Islet of Langerhans (tissue), 1 donor: ENCODE data around the gene UPK1A.
"Not testable (repeated sequence)": the region's sequence is repeated elsewhere in the genome, so short reads cannot be mapped to it uniquely, and the experiment has no call there.

Experiments
- FAIRE-seq: peaks from one replicate; lab custom pipeline; 2011; peaks lifted over from hg19 to GRCh38; lab: Jason Lieb, UNC

The UPK1A gene

DNA sequence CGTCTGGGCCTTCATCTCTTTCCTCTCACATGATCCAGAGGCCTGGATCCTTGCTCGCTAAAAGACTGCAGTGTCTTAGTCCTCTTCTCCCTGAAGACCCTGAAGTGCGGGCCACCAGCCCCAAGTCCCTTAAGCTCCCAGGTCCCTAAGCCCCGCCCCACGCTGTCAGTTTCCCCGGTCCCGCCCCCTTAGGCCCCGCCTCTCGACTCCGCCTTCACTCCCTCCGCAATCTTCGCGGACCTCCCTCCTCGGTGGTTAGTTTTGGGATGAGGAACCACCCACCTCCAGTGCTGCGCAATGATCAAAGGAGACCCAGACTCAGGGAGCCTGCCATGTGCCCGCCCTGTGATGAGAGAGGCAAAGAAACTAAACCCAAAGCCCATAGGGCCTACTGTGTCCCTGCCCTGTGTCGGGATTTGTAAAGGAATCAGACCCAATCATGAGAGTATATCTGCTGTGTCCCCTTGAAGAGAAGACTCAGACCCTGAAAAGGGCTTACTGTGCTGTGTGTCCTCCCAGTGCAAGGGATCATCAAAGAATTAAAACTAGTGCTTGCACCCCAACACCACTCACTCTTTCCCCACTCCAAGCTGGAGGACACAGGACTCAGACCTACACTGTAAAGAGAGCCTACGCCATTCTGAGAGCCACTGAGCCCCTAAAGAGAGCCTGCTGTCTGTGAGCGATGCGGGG is 21.2 kb upstream of the UPK1A start:
- FAIRE-seq = no peak

DNA sequence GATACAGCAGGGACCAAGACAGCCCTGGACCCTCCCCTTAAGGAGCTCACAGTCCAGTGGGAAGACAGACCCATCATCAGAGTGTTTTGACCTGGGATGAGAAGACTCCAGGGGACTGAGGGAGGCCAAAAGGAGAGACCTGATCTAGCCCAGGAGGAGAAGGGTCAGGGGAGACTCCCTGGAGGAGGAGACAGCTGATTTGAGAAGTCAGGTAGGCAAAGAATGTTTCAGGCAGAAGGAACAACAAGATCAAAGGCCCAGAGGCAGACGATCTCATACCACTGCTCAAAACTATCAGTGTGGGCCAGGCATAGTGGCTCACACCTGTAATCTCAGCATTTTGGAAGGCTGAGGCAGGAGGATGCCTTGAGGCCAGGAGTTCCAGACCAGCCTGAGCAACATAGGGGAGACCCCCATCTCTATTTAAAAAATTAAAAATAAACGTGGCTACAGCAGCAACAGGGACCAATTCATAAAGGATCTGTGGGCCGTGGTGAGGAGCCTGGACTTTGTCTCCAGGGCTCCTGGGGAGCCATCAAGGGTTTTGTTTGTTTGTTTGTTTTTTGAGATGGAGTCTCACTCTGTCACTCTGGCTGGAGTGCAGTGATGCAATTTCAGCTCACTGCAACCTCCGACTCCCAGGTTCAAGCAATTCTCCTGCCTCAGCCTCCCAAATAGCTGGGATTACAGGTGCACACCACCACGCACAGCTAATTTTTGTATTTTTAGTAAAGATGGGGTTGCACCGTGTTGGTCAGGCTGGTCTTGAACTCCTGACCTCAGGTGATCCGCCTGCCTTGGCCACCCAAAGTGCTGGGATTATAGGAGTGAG is 20.4 kb upstream of the UPK1A start:
- FAIRE-seq = no peak

DNA sequence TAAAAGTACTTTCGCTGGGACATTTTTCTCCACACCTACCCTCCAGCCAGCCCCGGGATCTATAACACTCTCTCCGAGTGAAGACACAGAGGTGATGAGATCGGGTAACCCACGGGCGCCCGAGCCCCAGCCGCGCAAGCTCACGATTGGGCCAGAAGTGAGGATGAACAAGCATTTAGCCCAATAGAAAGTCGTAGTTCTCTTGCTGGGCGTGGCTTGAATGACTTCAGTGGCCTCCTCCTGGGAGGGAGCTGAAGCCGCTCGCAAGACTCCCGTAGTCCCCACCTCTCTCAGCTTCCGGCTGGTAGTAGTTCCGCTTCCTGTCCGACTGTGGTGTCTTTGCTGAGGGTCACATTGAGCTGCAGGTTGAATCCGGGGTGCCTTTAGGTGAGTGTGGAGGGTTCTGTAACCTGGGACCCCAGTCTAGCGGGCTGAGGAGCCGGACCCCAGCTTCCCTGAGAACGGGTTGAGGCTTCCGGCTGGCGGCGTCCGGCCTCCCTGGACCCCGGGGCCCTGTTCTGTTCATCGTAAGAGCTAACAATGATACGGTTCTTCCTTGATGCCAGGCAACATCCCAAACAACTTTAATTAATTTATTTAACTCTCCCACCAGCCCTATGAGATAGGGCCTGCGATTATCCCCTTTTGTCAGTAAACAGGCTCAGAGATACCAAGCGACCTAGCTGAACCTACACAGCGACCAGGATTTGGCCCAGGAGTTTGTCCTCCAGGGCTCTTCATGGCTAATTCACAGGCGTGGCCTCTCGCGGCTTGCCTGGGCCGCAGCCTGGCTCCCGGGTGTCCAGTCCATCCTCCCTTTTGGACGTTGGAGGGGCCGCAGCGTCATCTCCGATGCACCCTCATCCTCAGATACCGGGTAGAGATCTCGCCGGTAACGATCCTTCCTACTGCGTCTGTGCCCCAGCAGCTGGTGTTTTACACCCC is 18.0 kb upstream of the UPK1A start, which contains the start of gene COX6B1:
COX6B1 (plus strand) TSS at position 307 of the 945 bp plus-strand sequence. CDS start 2,921 bp downstream, outside the sequence.
- FAIRE-seq = peak; percentile 93

DNA sequence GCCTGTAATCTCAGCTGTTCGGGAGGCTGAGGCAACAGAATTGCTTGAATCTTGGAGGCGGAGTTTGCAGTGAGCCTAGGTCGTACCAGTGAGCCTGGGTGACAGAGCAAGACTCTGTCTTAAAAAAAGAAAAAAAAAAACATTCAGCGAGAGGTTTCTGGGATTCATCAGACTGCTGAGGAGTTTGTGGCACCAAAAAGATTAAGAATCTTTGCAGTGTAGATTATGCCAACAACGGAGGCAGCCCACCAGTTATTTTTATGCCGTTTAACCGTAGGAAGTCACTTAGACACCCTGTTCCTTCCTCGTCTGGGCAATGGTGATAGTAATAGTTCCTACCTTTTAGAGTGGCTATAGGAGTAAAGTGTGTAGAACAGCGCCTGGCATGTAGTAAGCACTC is 15.7 kb upstream of the UPK1A start:
- FAIRE-seq = no peak

DNA sequence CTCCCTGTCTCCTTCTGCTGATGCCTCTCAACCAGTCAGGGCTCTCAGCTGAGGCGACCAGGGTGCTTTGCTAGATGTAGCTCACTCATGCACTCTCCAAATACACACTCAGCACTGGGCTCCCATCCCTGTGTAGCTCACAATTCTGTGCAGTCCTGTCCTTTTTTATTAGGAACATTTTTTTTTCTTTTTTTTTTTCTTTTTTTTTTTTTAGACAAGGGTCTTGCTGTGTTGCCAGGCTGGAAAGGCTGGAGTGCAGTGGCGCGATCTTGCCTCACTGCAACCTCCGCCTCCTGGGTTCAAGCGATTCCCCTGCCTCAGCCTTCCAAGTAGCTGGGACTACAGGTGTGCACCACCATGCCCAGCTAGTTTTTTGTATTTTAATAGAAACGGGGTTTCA is 11.5 kb upstream of the UPK1A start:
- not testable (repeated sequence) for FAIRE-seq

DNA sequence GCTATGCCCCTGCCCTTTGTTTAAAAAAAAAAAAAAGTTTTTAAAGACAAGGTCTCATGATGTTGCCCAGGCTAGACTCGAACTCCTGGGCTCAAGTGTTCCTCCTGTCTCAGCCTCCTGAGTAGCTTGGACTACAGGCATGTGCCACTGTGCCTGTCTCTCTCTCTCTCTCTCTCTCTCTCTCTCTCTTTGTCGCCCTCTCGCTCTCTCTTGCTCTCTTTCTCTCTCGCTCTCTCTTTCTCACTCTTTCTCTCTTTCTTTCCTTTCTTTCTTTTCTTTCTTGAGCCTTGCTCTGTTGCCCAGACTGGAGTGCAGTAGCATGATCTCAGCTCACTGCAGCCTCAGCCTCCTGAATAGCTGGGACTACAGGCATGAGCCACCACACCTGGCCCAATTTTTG is 10.7 kb upstream of the UPK1A start:
- no peak for FAIRE-seq

DNA sequence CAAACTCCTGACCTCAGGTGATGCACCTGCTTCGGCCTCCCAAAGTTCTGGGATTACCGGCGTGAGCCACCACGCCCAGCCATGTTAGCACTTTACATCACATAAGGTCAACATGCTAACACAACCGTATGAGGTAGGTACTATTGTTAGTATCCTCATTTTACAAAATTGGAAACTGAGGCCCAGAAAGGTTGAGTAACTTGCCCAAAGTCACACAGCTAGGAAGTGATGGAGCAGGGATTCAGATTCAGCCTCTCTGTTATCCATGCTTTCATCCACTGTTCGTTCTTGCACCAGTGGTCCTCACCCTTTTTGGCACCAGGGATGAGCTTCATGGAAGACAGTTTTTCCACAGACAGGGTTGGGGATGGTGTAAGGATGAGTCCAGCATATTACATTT is 9.6 kb upstream of the UPK1A start:
- no peak for FAIRE-seq

DNA sequence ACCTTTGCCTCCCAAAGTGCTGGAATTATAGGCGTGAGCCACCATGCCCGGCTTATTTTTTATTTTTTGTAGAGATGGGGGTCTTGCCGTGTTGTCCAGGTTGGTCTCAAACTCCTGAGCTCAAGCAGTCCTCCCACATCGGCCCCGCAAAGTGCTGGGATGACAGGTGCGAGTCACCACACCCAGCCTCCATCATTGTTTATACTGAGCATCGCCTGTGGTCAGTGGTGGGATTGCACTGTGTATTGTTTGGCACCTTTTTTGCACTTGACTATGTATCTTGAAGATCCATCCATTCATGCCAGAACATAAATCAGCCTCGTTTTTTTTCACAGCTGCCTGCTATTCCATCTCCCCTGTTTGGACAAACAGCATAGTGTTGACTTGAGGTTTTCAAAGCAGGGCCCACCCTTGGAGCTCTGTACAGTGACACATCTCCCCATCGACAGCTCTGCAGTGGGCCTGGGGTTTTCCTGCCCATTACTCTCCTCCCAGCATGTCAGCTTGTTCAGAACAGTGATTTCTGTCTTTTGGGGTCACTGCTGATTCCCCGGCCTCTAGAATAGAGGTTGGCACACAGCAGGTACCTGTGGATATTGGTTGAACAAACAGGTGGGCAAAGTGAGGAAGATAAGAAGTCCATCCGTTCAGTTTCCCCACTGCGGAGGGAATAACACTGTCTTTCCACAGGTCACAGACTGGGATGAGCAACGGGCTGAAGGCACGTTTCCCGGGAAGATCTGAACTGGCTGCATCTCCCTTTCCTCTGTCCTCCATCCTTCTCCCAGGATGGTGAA is 8.2 kb upstream of the UPK1A start:
- no peak for FAIRE-seq

DNA sequence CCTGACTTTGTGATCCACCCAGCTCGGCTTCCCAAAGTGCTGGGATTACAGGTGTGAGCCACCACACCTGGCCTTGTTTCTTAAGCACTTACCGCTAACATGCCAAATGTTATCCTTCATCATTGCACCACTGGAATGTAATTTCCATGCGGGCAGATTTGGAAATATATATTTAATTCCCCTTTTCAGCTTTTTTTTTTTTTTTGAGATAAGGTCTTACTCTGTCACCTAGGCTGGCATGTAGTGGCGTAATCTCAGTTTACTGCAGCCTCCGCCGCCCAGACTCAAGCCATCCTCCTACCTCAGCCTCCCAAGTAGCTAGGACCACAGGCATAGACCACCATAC is 4.3 kb upstream of the UPK1A start:
- FAIRE-seq = no peak

DNA sequence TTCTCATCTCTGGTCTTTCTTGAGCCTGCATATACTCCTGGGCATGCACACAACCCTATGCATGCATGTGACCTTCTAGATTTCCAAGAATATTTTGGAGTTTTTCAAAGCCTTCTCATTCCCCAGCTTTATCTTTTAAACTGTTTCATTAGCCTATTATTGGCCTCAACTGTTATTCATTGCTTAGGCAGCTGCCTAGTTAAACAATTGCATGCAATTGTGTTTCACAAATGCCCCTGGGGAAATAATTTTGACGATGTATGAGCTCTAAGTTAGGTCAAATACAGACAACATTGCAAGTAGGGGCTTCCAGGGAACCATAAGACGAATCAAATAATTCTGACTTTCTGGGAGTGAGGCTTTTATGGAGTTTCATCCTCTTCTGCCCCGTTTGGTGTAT is 2.3 kb upstream of the UPK1A start:
- FAIRE-seq = no peak

DNA sequence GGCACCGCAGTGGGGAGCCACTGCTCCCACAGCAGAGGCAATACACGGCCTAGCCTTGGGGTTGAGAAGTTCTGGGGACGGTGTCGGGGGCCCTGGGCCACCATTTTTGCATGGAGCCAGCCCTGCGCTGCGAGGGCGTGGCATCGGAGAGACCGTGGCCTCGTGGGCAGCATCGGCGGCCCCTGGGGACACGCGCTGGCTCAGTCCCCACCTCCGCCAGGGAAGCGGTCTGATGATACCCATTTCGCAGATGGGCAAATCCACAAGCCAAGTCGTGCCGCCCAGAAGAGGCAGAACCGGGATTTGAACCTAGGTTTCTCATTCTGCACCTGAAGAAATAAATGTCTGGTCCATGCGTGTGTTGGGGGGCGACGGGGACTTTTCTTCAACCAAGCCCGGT is 1.2 kb upstream of the UPK1A start:
- FAIRE-seq = no peak

DNA sequence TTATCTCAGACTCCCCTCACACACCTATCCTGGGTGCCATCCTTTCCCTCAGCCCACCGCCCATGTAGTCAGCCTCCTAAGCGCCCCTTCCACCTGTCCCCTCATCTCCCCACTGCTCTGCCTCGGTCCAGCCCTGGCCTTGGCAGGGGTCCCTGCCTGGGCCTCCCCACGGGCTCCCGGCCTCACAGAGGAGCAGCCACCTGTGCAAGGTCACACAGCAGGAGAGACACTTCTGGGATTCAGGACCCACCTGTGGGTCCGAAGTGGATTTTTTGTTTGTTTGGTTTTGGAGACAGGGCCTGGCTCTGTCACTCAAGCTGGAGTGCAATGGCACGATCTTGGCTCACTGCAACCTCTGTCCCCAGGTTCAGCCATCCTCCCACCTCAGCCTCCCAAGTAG is 713 bp upstream of the UPK1A start:
- no peak for FAIRE-seq

DNA sequence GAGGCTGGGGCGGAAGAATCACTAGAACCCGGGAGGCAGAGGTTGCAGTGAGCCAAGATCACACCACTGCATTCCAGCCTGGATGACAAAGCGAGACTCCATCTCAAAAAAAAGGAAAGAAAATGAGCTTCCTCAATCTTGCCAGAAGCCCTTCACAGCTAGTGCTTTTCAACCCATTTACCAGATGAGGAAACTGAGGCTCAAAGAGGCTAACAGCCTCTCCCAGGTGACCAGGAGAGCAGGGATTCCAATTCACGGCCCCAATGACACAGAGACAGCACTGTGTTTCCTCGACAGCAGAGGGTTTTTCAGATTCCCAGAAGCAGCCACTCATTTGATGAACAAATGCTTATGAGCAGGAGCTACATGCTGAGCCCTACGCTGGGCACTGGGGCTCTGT is 3.2 kb downstream of the UPK1A start:
- no peak for FAIRE-seq

DNA sequence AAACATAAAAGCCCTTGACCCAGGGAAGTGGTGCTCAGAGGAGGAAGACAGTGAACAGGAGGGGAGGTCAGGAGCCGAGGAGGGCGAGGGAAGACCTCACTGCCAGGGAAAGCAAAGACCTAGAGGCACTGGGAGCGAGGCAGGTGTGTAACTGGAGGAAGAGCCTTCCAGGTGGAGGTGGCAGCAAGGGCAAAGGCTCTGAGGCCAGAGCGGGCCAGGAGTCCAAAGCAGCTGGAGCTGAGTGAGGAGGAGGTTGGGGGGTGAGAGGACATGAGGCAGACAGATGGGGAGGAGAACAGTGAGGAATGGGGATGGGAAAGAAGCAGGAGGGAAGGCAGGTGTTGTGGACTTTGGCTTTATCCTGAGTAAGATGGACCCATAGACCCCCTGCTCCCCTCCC is 3.7 kb downstream of the UPK1A start:
- no peak for FAIRE-seq

DNA sequence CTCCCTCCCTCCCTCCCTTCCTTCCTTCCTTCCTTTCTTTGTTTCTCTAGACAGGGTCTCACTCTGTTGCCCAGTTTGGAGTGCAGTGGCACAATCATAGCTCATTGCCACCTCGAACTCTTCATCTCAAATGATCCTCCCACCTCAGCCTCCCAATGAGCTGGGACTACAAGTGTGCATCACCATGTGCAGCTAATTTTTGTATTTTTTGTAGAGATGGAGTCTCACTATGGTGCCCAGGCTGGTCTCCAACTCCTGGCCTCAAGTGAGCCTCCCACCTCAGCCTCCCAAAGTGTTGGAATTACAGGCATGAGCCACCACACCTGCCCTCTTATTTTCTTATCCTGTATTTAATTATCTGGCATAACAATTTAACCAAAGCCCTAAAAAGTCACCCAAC is 4.4 kb downstream of the UPK1A start:
- no peak for FAIRE-seq

DNA sequence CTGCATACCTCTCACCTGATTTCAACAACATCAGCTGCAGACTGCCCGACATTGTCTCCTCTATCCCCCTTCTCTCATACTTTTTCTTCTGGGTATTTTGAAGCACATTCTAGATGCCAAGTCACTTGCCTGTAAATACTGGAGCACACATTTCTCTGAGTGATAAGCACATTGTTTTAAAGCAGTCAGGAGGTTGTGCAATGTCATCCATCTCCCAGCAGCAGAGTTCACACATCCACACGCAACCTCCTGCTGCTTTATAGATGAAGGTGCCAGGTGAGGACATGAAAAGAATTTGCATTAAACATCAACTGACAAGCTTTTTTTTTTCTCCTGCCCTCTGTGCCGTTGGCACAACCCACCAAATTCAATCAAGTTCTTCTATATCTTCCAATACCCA is 5.5 kb downstream of the UPK1A start:
- no peak for FAIRE-seq

DNA sequence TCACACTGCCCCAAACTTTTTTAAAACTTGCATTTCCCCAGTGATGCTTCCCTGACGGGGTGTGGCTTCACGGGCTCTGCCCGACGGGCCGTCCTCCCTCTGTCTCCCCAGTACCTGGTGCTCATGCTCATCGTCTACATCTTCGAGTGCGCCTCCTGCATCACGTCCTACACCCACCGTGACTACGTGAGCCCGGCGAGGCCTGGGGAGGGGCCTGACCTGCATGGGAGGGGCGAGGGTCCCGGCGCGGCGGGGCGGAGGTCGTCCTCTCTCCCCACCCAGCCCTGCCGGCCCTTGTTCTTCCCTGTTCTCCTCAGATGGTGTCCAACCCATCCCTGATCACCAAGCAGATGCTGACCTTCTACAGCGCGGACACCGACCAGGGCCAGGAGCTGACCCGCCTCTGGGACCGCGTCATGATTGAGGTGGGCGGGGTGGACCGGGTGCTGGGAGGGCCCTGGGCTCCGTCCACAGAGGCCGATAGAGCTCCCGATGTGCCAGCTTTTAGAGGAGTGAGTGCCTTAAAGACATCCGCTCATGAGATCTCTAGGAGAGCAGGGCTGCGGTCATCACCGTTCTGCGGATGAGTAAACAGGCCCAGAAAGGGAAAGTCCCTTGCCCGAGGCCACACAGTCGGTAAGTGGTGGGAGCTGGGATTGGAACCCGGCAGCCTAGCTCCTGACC is 6.9 kb downstream of the UPK1A start:
- FAIRE-seq = no peak

DNA sequence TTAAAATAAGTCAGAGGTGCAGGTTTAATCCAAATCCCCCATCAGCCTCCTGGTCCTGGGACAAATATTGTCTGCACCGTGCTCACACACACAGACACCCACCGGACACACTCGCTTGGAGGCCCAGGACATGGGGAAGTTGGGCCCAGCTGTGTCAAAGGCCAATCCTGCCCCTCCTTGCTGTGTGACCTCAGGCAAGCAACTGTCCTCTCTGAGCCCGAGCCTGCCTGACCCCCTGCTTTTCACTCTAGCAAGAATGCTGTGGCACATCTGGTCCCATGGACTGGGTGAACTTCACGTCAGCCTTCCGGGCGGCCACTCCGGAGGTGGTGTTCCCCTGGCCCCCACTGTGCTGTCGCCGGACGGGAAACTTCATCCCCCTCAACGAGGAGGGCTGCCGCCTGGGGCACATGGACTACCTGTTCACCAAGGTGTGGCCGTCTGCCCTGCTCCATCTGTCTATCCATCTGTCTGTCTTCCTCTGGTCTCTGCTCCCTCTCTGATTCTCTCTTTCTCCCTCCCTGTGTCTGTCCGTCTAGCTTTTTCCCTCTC is 9.3 kb downstream of the UPK1A start:
- FAIRE-seq = no peak

DNA sequence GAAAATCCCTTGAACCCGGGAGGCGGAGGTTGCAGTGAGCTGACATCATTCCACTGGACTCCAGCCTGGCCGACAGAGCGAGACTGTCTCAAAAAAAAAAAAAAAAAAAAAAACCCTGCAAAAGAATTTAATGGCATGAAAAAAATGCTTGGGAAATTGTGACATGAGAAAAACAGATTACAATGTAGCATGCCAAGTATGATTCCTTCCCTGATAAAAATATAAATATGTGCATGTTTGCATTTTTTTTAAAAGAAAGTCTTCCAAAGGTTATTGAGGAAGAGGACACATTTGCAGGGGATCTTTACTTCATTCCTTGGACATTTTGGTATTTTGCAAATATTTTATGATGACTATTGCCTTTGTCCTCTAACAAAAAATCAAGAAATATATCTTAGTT is 23.5 kb downstream of the UPK1A start:
- FAIRE-seq = no peak

DNA sequence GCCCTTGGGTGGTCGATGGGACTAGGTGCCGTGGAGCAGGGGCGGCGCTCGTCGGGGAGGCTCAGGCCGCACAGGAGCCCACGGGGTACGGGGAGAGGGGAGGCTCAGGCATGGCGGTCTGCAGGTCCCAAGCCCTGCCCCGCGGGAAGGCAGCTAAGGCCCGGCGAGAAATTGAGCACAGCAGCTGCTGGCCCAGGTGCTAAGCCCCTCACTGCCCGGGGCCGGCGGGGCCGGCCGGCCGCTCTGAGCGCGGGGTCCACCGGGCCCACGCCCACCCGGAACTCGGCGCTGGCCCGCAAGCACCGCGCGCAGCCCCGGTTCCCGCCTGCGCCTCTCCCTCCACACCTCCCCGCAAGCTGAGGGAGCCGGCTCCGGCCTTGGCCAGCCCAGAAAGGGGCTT is 24.8 kb downstream of the UPK1A start:
- FAIRE-seq = not testable (repeated sequence)

DNA sequence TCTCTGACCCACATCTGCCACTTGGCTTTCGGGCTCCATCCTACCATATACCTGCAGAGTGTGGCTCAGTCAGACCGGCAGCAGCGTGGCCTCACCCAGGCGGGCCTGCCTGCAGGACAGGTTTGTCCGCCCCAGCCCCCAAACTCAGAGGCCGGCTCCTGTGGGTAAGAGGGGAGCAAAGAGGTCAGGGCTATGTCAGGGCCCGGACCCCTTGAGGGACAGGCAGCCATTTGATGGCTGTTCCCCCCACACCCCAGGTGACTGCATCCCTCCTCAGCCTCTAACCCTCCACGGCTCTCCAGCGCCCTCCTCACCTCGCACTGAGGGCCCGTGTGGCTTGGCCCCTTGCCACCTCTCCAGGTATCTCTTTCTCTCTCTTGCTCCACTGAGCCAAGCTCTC is 25.7 kb downstream of the UPK1A start:
- no peak for FAIRE-seq
